Fibroblast of peridontal ligament (primary cell): ENCODE measurements around the gene ZNHIT2.
A peak's percentile ranks its signal among the peaks of the same experiment; 100 is the strongest.
"Not testable (repeated sequence)": the region's sequence is repeated elsewhere in the genome, so short reads cannot be mapped to it uniquely, and the experiment has no call there.

Experiments
- DNase-seq: peaks from one replicate; pipeline ENCODE4 v3.0.0-alpha.2; 2010; ENCODE audit errors: extremely low read depth

The ZNHIT2 gene

DNA sequence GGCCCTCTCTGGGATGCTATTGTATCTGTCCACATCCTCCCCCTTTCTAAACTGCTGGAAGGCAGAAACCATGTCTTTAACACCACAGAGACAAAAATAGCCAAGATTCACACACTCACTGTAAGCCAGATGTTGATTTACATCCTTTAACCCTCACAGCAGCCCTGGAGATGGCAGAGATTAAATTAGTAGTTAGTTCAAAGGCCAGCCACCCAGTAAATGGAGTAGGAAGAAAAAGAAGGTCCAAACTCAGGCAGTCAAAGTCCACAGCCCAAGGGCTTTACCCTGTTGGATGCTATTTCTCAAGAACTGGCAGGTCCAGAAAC is 2.1 kb upstream of the ZNHIT2 start:
- DNase-seq: no peak

DNA sequence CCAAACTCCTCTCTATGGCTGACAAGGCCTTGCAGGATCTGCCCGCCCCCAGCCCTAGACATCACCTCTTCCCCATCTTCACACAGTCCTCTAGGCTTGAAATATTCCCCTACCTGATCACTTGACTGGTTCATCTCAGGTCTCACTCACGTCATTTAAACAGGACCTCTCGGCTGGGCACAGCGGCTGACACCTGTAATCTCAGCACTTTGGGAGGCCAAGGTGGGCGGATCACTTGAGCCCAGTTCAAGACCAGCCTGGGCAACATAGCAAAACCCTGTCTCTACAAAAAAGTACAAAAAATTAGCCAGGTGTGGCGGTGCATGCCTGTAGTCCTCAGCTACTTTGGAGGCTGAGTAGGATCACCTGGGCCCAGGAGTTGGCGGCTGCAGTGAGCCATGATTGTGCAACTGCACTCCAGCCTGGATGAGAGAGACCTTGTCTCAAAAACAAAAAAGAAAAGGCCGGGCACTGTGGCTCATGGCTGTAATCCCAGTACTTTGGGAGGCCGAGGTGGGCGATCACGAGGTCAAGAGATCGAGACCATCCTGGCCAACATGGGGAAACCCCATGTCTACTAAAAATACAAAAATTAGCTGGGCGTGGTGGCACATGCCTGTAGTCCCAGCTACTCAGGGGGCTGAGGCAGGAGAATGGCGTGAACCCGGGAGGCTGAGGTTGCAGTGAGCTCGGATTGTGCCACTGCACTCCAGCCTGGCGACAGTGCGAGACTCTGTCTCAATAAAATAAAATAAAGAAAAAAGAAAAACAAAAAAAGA is 1.6 kb upstream of the ZNHIT2 start:
- not testable (repeated sequence) for DNase-seq

DNA sequence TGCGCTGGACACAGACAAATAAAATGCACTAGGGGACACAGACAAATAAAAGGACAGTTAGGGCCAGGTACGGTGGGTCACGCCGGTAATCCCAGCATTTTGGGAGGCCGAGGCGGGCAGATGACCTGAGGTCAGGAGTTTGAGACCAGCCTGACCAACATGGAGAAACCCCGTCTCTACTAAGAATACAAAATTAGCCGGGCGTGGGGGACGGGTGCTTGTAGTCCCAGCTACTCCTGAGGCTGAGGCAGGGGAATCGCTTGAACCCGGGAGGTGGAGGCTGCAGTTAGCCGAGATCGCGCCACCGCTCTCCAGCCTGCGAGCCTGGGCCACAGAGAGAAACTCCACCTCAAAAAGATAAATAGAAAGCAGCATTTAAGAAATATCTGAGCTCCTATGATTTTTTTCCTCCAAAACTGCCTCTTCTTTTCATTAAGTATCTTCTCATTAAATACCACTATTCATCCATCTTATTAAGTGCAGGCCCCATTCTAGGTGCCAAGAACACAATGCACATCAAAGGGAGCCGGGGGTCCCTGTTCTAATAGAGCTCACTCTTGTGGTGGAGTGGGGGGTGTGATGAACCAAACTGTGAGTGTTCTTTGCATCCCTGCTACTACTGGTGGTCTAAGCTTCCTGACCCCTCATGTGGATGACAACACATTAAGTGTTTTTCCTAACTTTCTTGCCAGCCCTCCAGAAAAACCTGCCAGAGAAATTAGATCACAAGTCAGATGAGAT is 766 bp upstream of the ZNHIT2 start:
- DNase-seq: no peak

DNA sequence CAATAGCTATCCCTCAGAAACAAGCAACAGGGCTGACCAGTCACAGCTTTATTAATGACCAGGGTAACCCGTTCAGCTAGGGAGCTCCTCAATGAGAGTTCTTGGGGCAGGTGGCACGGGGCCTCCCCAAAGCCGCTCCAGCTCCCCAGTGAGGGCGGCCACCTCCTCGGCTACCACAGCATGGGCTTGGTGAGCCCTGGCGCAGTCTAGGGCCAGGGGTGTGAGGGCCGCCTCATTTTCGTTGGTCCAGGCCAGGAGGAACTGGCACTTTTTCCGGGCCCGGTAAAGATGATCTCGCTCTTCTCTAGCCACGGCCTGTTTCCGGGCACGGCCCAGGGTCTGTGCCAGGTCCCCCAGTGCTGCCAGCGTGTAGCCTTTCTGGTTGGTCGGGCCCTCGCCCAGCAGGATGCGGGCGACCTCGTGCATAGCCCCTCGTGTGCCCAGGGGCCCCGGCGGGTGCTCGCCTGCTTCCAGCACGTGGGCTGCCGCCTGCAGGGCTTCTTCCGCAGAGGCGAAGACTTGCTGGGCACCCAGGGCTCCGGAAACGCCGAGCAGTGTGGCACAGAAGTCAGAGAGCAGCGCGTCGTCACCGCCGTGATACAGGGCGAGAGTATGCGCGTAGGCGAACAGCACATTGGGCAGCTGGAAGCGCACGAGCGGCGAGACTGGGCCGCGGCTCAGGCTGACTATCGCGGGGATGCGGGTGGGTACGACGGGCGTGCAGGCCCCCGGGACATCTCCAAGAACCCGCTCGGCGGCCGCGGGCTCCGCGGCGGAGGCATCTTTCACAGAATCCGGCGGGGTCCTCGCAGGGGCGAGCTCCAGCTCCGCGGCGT is 913 bp downstream of the ZNHIT2 start:
- no peak for DNase-seq

DNA sequence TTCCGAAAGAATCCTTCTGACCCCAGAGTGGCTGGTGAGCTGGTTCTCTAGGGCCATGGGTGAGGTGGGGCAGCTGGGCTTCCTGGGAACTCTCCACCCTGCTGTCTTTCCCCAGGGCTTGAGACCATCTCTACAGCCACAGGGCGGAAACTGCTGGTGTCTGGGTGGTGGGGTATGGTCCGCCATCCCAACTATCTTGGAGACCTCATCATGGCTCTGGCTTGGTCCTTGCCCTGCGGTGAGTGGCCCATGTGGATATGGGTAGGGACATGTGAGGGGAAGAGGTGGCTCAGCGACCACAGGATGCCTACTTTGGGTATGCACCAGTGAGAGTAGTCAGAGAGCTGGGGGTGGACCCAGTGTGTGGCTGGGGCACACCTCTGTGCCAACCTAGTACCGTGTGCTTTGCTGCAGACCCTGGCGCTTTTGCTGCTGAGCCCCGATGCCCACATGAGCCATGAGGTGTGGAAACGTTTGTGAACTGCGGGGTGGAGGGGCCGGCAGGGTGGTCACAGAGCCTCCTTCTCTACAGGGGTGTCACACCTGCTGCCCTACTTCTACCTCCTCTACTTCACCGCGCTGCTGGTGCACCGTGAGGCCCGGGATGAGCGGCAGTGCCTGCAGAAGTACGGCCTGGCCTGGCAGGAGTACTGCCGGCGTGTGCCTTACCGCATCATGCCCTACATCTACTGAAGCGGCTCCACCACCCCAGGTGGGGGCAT is 2.0 kb downstream of the ZNHIT2 start:
- no peak for DNase-seq

DNA sequence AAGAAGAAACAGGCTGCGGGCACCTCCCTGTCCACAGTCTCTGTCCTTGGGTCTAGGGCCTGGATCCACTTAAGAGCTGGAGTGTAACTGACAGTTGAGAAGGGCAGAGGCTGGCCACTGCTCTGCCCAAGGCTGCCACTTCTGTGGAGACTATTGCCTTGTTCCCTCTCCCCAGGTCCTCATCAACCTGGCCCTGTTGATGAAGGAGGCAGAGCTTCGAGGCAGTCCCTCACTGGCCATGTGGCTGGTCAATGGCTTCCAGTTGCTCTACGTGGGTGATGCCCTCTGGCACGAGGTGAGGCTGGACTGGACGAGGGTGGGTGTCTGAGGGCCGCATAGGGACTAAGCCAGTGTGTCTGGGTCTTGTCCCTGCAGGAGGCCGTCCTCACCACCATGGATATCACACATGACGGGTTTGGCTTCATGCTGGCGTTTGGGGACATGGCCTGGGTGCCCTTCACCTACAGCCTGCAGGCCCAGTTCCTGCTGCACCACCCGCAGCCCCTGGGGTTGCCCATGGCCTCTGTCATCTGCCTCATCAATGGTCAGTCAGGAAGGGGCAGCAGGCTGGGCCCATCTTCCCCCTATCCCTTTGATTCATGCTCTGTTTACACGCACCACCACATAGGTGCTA is 2.8 kb downstream of the ZNHIT2 start:
- no peak for DNase-seq

DNA sequence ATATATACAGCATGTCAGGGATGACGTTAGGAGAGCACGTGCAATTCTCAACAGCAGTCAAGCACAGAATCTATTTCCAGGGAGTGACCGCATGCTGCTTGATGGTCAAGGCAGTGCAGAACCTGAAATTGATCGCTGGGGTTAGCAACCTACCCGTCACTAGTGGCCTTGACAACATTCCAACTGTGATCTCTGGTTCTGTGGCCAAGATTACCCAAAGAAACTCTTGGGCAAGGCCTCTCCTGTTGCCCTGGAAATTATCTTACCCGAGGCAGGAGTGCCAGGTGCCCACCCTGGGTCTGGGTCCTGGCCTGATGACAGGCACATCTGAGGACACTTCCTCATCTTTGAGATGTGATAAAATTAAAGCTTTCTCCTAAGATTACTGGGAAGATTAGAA is 3.7 kb downstream of the ZNHIT2 start:
- DNase-seq: no peak

DNA sequence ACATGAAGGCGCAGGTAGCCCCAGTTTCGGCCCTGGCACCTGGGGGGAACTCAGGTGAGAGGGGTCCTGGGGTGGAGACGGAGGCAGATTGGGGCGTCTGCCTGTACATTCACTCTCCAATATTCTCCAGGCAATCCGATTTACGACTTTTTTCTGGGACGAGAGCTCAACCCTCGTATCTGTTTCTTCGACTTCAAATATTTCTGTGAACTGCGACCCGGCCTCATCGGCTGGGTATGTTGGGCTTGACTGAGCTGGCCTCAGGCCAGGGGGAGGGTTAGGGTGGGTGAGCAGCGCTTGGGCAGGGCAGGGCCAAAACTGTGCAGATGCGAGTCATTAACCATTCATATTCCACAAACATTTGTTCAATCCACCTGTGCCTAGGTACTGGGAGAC is 4.1 kb downstream of the ZNHIT2 start:
- no peak for DNase-seq

DNA sequence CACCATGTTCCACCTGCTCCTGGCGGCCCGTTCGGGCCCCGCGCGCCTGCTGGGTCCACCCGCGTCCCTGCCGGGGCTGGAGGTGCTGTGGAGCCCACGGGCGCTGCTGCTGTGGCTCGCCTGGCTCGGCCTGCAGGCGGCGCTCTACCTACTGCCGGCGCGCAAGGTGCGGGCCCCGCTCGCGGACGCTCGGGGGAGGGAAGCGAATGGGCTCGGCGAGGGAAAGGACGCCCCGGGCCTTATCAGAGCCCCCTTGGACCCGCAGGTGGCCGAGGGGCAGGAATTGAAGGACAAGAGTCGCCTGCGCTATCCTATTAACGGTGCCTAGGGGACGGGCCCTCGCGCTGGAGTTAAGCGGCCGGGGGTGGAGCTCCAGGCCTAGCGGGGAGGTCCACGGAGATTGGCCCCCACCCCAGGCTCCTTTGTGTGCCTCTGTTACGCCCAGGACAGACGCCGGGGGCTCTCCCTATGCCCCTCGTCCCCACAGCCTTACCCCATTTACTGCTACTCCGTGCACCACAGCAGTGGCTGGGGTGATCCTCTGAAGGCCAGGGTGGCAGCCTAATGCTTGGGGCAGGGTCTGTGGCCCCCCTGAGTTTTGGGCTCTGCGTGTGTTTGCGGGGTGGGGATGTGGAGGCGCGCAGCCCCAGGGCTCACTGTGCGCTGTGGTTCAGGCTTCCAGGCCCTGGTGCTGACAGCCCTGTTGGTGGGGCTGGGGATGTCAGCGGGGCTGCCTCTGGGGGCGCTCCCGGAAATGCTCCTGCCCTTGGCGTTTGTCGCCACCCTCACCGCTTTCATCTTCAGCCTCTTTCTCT is 4.7 kb downstream of the ZNHIT2 start:
- DNase-seq: no peak

DNA sequence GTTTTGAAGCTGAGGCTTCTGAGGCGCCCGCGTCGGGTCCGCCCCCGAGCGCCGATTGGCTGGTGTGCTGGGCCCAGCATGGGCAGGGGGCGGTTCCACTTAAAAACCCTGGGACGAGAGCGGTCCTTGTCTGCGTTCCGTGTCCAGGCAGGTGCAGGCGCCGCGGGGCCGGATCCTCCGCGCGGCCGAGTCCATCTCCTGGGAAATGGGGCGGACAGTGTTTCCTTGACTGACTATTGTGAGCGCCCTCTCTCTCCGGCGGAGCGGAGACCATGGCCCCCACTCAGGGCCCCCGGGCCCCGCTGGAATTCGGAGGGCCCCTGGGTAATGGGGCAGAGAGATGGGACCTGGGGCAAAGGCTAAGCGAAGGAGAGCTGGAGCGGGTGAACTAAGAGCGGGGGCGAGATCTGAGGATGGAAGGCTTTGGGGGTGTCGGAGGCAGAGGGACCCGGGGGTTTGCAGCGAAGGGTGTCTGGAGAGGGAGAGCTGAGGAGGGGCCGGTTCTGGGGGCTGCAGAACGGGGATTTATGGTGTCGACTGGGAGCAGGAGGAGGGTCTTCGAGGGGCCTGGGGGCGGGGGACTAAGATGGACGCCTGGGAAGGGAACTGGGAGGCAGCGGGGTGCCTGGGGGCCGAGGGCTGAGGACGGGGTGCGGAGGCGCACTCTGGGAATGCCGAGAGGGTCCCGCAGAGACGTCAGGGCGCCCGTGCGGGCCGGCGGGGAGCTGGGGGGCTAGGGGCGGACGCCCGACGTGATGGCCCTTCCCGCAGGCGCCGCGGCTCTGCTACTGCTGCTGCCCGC is 5.6 kb downstream of the ZNHIT2 start, which contains the start of gene TM7SF2:
Gene TM7SF2, plus strand, starts transcription at position 129 of the 802 bp plus-strand sequence. Its CDS starts 144 bp downstream, at position 273.
- DNase-seq: peak; percentile 73

DNA sequence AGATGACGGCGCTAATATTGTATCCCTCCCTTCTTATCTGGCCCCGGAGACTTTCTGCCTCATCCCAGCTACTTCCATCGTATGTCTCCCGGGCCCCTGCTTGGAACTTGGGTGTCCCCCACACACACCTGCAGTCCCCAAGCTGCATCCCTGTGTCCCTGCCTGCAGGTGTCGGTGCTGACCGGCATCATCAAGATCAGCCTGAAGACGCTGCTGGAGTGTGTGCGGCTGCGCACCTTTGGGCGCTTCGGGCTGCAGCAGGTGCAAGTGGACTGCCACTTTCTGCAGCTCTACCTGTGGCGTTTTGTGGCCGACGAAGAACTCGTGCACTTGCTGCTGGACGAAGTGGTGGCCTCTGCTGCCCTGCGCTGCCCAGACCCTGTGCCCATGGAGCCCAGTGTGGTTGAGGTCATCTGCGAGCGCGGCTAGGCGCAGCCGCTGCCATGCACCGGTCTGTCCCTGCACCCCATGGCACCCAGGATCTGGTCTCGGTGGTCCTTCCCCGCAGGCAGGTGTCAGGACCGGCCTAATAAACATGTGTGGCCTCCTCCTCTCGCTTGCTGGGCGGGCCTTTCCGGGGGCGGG is 6.2 kb downstream of the ZNHIT2 start:
- DNase-seq: no peak

DNA sequence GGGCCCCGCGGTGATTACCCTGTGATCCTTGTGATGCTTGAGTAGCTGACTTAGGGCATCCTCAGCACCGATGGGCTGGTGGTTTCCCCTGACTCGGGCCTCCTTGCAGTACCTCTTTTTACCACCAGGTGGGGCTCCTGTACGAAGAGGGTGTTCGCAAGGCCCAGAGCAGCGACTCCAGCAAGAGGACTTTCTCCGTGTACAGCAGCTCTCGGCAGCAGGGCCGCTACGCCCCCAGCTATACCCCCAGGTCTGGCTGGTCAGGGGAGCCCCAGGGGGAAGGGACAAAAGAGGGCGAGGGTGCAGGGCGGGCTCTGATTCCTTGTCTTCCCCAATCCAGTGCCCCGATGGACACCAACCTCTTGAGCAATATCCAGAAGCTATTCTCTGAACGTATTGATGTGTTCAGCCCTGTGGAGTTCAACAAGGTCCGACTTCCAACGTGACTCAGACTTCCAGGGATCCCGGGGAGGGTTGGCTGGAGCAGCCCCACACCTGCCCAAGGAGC is 7.1 kb downstream of the ZNHIT2 start:
- DNase-seq: peak; percentile 76

DNA sequence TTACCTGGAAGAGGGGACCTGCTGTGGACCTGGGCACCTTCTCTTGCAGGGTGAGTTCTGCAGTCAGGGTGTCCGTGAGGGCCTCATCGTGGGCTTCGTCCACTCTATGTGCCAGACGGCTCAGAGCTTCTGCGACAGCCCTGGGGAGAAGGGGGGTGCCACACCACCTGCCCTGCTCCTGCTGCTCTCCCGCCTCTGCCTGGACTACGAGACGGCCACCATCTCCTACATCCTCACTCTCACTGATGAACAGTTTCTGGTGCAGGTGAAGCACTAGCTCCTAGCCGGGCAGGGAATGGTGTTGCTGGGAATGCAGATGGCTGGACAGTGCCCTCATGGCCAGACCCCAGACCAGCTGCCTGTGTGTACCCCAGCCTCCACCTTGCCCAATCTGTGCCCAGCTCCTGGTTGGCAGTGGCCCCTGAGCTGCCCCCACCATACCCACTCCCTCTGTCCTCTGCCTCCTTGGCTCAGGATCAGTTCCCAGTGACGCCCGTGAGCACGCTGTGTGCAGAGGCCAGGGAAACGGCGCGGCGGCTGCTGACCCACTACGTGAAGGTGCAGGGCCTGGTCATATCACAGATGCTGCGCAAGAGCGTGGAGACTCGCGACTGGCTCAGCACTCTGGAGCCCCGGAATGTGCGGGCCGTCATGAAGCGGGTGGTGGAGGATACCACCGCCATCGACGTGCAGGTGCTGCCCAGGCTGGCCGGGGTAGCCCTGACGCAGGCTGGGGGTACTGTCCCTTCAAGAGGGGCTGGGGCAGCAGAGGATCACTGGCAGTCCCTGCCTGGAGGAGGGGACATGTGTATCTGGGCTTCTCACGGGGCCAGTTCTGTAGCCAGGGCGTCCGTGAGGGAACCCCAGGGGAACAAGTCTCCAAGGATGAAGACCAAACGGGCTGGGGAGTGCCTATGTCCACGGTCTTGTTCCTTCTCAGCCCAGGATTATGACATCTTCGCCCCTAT is 8.0 kb downstream of the ZNHIT2 start:
- no peak for DNase-seq

DNA sequence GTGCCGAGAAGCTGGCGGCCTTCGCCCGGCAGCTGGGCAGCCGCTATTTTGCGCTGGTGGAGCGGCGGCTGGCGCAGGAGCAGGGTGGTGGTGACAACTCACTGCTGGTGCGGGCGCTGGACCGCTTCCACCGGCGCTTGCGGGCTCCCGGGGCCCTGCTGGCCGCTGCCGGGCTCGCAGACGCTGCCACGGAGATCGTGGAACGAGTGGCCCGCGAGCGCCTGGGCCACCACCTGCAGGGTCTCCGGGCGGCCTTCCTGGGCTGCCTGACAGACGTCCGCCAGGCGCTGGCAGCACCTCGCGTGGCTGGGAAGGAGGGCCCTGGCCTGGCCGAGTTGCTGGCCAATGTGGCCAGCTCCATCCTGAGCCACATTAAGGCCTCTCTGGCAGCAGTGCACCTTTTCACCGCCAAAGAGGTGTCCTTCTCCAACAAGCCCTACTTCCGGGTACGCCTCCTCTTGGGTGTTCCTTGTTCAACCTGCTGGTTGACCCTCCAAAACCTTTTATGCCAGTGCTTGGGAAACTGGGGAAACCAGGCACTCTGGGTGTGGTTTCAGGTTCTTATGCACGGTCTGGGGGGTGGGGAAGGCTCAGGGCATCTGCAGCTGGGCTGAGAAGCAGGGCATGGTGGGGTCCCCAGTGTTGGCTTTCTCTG is 8.9 kb downstream of the ZNHIT2 start:
- DNase-seq: no peak

DNA sequence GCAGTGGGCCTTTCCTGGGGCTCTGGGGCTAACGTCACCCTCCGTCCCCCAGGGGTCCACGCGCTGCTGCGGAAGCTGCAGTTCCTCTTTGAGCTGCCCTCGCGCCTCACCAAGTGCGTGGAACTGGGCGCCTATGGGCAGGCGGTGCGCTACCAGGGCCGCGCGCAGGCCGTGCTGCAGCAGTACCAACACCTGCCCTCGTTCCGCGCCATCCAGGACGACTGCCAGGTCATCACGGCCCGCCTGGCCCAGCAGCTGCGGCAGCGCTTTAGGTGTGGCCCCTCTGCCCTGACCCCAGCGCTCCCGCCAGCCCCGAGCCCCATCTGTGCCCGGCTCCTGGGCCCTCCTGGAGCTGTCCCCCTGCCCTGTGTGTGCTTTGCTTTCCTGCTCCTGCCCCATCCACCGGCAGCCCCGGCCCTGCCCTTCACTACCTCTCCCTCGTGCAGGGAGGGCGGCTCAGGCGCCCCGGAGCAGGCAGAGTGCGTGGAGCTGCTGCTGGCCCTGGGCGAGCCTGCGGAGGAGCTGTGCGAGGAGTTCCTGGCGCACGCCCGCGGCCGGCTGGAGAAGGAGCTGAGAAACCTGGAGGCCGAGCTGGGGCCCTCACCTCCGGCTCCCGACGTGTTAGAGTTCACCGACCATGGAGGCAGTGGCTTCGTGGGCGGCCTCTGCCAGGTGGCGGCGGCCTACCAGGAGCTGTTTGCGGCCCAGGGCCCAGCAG is 9.6 kb downstream of the ZNHIT2 start:
- no peak for DNase-seq

DNA sequence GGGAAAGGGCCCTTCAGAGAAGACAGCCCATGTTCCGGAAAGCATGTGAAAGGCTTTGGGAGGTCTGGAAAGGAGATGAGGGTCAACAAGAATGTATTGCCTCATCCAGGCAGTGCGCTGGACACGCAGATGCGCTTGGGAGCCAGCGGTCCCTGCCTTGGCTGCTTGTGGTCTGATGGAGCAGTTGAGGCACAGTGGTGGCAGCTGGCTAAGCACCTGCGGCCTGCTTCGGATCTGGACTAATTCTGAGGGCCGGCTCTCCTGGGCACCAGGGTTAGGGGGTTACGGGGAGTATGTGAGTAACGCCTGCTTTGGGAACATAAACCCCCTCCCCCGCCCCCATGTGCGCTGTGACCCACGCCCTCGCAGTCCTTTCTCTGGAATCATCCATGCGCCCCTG is 10.4 kb downstream of the ZNHIT2 start:
- no peak for DNase-seq

DNA sequence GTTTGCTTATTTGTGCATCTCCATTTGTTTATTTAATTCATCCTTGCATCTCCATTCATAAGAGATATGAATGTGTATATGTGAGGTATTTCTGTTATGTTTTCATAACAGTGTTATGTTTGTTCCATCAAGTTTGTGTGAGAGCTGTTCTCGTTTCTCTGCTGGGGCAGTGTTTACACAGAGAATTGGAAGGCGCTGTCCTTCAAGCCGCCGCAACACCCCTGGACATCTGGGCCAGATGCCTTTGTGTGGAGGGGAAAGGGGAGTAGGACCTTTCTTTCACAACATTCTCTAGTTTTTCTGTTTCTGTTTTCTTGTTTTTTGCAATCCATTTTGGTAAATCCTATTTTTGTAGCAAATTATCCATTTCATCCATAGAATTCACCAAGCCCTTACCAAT is 12.9 kb downstream of the ZNHIT2 start:
- no peak for DNase-seq
